Lung (tissue), 12 donors: ENCODE results near the gene HEPACAM2. TPM values are rescaled to one million over a fixed set of nuclear protein-coding genes. Genes with fewer than 3 reads are reported as not detected.

Experiments used
- ATAC-seq: fragments of 200-7000 bp; cut with Tn5 transposase; one replicate; pipeline ENCODE4 v1.9.1; 2020; ENCODE audit warnings: moderate number of reproducible peaks; ENCODE audit not compliant: insufficient read depth, low FRiP score
- DNase-seq, 3 donors: peaks; one replicate each; pipeline ENCODE4 v3.0.0-alpha.2; 2013 to 2017
- H3K27ac ChIP-seq, 2 donors: one replicate each; pipeline ENCODE4 v1.5.1; 2013; ENCODE audit warnings: mild to moderate bottlenecking in 2 of 2, moderate library complexity in 2 of 2, control low read depth in 1 of 2, inconsistent platforms in 1 of 2, low read depth in 1 of 2, low read length in 1 of 2
- H3K27me3 ChIP-seq, 3 donors: one replicate each; pipeline ENCODE4 v1.5.1; 2013; ENCODE audit warnings: low read length in 2 of 3; ENCODE audit not compliant: control insufficient read depth in 3 of 3, insufficient read depth in 3 of 3
- H3K36me3 ChIP-seq, 4 donors: one replicate each; pipeline ENCODE4 v1.5.1; 2013; ENCODE audit warnings: low read length in 4 of 4, mild to moderate bottlenecking in 1 of 4, moderate library complexity in 1 of 4; ENCODE audit not compliant: control insufficient read depth in 4 of 4, insufficient read depth in 4 of 4
- H3K4me1 ChIP-seq, 5 donors: one replicate each; pipeline ENCODE4 v1.5.1; 2013; ENCODE audit warnings: low read length in 5 of 5, mild to moderate bottlenecking in 2 of 5, moderate library complexity in 1 of 5; ENCODE audit not compliant: control insufficient read depth in 5 of 5, insufficient read depth in 5 of 5
- H3K4me3 ChIP-seq: one replicate; pipeline ENCODE4 v1.5.1; 2013; ENCODE audit warnings: mild to moderate bottlenecking, control low read depth, moderate library complexity
- H3K9ac ChIP-seq, 2 donors: one replicate each; pipeline ENCODE4 v1.5.1; 2013; ENCODE audit warnings: low read length in 2 of 2, control low read depth in 1 of 2; ENCODE audit not compliant: insufficient read depth in 1 of 2
- H3K9me3 ChIP-seq, 4 donors: one replicate each; pipeline ENCODE4 v1.5.1; 2013; ENCODE audit warnings: low read length in 3 of 4, mild to moderate bottlenecking in 1 of 4, moderate library complexity in 1 of 4; ENCODE audit not compliant: control insufficient read depth in 4 of 4, insufficient read depth in 3 of 4
- WGBS, 2 donors: extraction: QIAGEN DNeasy Blood & Tissue Kit; methylation state at CpG; one replicate each; pipeline ENCODE4 v1.1.7; 2013; 5-methylcytosine and 5-hydroxymethylcytosine counted together
- polyA plus RNA-seq, 2 donors: library from polyadenylated mRNA; stranded (reverse); fragments of 200-250 nt; gene quantifications; one replicate each; pipeline ENCODE4 v1.2.1, GENCODE V29; 2013
- total RNA-seq, 2 donors: library from RNA; depleted of rRNA in 1 of 2; stranded (reverse); fragments of >200 nt in 1 of 2; gene quantifications; one replicate each; pipeline ENCODE4 v1.2.1, GENCODE V29; 2014 to 2021
- TF ChIP-seq, protein P1 (sequence below): IDR thresholded peaks from 2 replicates; pipeline ENCODE4 v1.5.1; 2012; ENCODE audit warnings: mild to moderate bottlenecking; ENCODE audit errors: control extremely low read depth, extremely low read depth
- donor health status: control.
- donor health status: control.
- donor health status: Bipolar disorder and iron deficiency.
- donor health status: healthy.
- donor health status: DM: yes; HTN: yes; CAD: no.

The HEPACAM2 gene
- total and polyA plus RNA-seq, 4 donors = 0.08 to 2.2 (median 0.27) TPM

DNA sequence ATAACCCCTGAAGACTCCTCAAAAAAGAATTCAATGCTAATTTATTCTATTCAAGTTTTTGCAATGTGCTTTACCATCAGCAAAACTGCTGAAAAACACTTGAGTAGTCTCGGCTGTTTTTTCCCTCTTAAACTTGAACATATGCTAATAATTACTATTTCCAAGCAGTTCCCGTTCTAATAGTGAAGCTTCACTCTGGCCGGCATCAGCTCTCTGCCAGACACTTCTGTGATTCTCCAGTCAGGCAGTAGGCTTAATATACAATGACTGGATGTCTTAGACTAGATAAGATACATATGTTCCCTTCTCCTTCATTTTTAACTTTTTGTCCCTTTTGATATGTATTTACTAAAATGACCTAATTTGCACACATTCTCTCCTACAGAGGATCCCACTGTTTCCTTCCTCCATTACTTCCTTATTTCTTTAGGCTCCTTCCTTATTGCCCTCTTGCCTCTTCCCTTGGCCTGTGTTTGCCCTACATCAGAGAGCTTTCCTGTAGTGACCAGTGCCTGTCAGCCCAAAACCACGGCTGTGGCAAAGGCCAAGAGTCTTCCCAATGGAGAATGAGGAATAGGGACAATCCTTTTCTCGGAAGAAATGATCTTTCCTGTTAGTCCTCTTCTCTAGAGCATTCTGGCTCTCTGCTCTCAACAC, 23.5 kb downstream of the HEPACAM2 start:
- no peak for ATAC-seq
- no peaks in the 10 kb centered on the region for H3K4me1 ChIP-seq
- H3K27ac ChIP-seq = no peak overlapping the region
- no peak overlapping the region for H3K4me3 ChIP-seq
- DNase-seq = no peak
- no peak overlapping the region for H3K9ac ChIP-seq
- WGBS, 2 donors = 75 to 78% methylated on average over 5 of the region's 5 CpGs
- TF ChIP-seq, protein P1, sequence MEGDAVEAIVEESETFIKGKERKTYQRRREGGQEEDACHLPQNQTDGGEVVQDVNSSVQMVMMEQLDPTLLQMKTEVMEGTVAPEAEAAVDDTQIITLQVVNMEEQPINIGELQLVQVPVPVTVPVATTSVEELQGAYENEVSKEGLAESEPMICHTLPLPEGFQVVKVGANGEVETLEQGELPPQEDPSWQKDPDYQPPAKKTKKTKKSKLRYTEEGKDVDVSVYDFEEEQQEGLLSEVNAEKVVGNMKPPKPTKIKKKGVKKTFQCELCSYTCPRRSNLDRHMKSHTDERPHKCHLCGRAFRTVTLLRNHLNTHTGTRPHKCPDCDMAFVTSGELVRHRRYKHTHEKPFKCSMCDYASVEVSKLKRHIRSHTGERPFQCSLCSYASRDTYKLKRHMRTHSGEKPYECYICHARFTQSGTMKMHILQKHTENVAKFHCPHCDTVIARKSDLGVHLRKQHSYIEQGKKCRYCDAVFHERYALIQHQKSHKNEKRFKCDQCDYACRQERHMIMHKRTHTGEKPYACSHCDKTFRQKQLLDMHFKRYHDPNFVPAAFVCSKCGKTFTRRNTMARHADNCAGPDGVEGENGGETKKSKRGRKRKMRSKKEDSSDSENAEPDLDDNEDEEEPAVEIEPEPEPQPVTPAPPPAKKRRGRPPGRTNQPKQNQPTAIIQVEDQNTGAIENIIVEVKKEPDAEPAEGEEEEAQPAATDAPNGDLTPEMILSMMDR = no peak
- peaks cover 0 to 5% (median 0%) of the 10 kb centered on the region in 3 donors for H3K27me3 ChIP-seq
- no peaks in the 10 kb centered on the region for H3K9me3 ChIP-seq
- H3K36me3 ChIP-seq = no peaks in the 10 kb centered on the region

DNA sequence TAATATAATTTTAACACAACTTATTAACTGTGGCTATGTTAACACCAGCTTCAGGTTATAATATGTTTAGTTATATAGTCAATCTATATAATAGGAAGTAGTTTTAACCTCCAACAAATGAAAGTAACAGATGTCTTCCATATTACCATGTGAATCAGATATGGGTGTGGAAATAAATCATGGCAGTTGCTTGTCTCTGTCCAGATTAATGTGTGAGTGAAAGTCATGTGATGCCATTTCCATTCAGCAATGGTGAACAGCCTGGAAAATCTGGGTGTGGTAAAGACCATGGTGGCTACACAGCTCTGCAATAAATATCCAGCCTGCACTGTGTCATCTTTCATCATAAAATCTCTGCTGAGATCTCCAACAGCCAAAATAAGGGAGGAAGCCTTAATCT, 27.8 kb downstream of the HEPACAM2 start:
- TF ChIP-seq, protein P1 = no peak
- ATAC-seq = no peak
- H3K36me3 ChIP-seq = no peaks in the 10 kb centered on the region
- no peak overlapping the region for H3K27ac ChIP-seq
- no peaks in the 10 kb centered on the region for H3K9me3 ChIP-seq
- no peak for DNase-seq
- no peak overlapping the region for H3K4me3 ChIP-seq
- H3K27me3 ChIP-seq = peaks cover 0 to 1% (median 0%) of the 10 kb centered on the region in 3 donors
- no peaks in the 10 kb centered on the region for H3K4me1 ChIP-seq
- H3K9ac ChIP-seq = no peak overlapping the region

DNA sequence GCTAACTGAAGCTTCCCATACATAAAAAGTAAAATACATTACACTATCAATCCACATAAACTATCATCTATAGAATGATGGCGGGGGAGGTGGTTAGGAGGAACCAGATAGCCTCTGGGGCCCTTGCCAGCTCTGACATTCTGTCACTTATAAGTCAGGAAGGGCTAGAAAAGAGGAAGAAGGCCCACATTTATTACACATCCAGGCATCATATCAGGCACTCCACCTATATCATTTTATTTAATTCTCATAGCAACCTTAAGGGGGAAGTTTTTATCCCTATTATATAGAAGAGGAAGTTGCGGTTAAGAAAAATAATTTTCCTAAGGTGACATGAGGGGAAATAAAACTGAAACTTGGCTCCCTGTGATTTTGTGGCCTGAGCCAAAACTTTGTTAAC, 29.9 kb downstream of the HEPACAM2 start:
- TF ChIP-seq, protein P1 = no peak
- Histone ChIP-seq H3K9me3 (no peaks in the 10 kb centered on the region), H3K36me3 (no peaks in the 10 kb centered on the region), H3K27me3 (peaks cover 0 to 4% (median 0%) of the 10 kb centered on the region in 3 donors), H3K9ac (no peak overlapping the region), H3K4me3 (no peak overlapping the region), H3K27ac (no peak overlapping the region), H3K4me1 (no peaks in the 10 kb centered on the region)
- 31 to 59% methylated on average over 2 of the region's 2 CpGs for WGBS, 2 donors
- ATAC-seq (no peak), DNase-seq (peak in 1 of 3 donors; percentile 0)

DNA sequence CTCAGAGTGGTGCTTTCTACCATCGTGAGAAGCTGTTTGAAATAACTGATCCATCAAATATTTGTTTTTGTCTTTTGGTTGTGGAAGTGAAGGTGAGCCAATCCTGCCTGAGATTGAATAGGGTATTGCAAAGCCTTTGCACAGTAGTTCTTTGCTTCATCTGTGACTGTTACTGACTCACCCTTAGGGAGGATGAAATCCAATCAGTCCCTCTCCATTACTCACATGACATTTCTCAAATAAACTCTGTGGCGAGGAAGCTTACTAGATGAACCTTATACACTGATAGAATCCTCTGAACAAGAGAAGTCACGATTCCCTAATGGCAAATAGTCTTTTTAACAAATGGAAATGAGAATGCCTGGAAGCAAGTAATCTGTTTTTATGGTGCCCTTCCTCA, 31.9 kb downstream of the HEPACAM2 start:
- Histone ChIP-seq H3K4me1 (no peaks in the 10 kb centered on the region), H3K27me3 (peaks cover 0 to 4% (median 0%) of the 10 kb centered on the region in 3 donors), H3K27ac (no peak overlapping the region), H3K9me3 (no peaks in the 10 kb centered on the region), H3K36me3 (no peaks in the 10 kb centered on the region), H3K4me3 (no peak overlapping the region), H3K9ac (no peak overlapping the region)
- TF ChIP-seq, protein P1 = no peak
- DNase-seq = no peak
- ATAC-seq = no peak
- WGBS, 2 donors = 57 to 75% methylated on average over 3 of the region's 3 CpGs
